IPS-18a (cell line): ENCODE results near the gene ETFB.

Experiments used
- H3K27ac ChIP-seq: one replicate; pipeline ENCODE4 v1.5.1; 2013; ENCODE audit warnings: low read length
- H3K27me3 ChIP-seq: one replicate; pipeline ENCODE4 v1.6.1; 2013; ENCODE audit warnings: mild to moderate bottlenecking, low read length; ENCODE audit not compliant: control insufficient read depth, insufficient read depth
- H3K36me3 ChIP-seq: one replicate; pipeline ENCODE4 v1.6.1; 2013; ENCODE audit warnings: low read depth, low read length; ENCODE audit not compliant: control insufficient read depth
- H3K4me1 ChIP-seq: one replicate; pipeline ENCODE4 v1.6.1; 2013; ENCODE audit warnings: low read depth, low read length; ENCODE audit not compliant: control insufficient read depth
- H3K4me3 ChIP-seq: one replicate; pipeline ENCODE4 v1.5.1; 2013; ENCODE audit warnings: low read length
- H3K9ac ChIP-seq: one replicate; pipeline ENCODE4 v1.6.1; 2013; ENCODE audit warnings: mild to moderate bottlenecking, low read length, moderate library complexity
- H3K9me3 ChIP-seq: one replicate; pipeline ENCODE4 v1.6.1; 2013; ENCODE audit warnings: low read depth, low read length; ENCODE audit not compliant: control insufficient read depth

ETFB gene

GRCh38 chr19:51392701-51393100 lies 26.5 kb upstream of the ETFB start:
- no peak overlapping the region for H3K4me3 ChIP-seq
- no peaks in the 10 kb centered on the region for H3K9me3 ChIP-seq
- H3K27ac ChIP-seq: no peak overlapping the region
- no peaks in the 10 kb centered on the region for H3K36me3 ChIP-seq
- peaks cover 4% of the 10 kb centered on the region for H3K4me1 ChIP-seq
- H3K27me3 ChIP-seq: no peaks in the 10 kb centered on the region
- no peak overlapping the region for H3K9ac ChIP-seq

GRCh38 chr19:51391073-51391611 lies 25.0 kb upstream of the ETFB start:
- Histone ChIP-seq H3K9me3 (no peaks in the 10 kb centered on the region), H3K36me3 (no peaks in the 10 kb centered on the region), H3K9ac (no peak overlapping the region), H3K27me3 (no peaks in the 10 kb centered on the region), H3K4me3 (no peak overlapping the region), H3K4me1 (peaks cover 4% of the 10 kb centered on the region), H3K27ac (no peak overlapping the region)

GRCh38 chr19:51389143-51389542 lies 23.0 kb upstream of the ETFB start:
- no peaks in the 10 kb centered on the region for H3K4me1 ChIP-seq
- H3K27me3 ChIP-seq: no peaks in the 10 kb centered on the region
- H3K36me3 ChIP-seq: no peaks in the 10 kb centered on the region
- no peak overlapping the region for H3K4me3 ChIP-seq
- H3K9me3 ChIP-seq: no peaks in the 10 kb centered on the region
- H3K9ac ChIP-seq: no peak overlapping the region
- no peak overlapping the region for H3K27ac ChIP-seq

- H3K9ac ChIP-seq: no peak within 1 kb of the TSS
- no peak within 1 kb of the TSS for H3K27ac ChIP-seq
- H3K4me1 ChIP-seq: no peaks in the 10 kb centered on the region
These were observed 21.8 kb upstream of the ETFB start, which contains the start of gene LIM2 for GRCh38 chr19:51387924-51388389. LIM2 (minus strand) TSS chr19:51387974; CDS start chr19:51387443, 531 bp downstream.

GRCh38 chr19:51386882-51387520 lies 20.8 kb upstream of the ETFB start:
- H3K9ac ChIP-seq: no peak overlapping the region
- no peak overlapping the region for H3K27ac ChIP-seq
- no peak overlapping the region for H3K4me3 ChIP-seq
- H3K9me3 ChIP-seq: no peaks in the 10 kb centered on the region
- H3K4me1 ChIP-seq: no peaks in the 10 kb centered on the region
- no peaks in the 10 kb centered on the region for H3K36me3 ChIP-seq
- no peaks in the 10 kb centered on the region for H3K27me3 ChIP-seq

More at GRCh38 chr19:51387924-51388389, 21.8 kb upstream of the ETFB start, which contains the start of gene LIM2:
- no peaks in the 10 kb centered on the region for H3K27me3 ChIP-seq
- no peaks in the 10 kb centered on the region for H3K9me3 ChIP-seq
- H3K4me3 ChIP-seq: no peak within 1 kb of the TSS
- no peaks in the 10 kb centered on the region for H3K36me3 ChIP-seq

GRCh38 chr19:51382004-51382403 lies 15.8 kb upstream of the ETFB start:
- no peaks in the 10 kb centered on the region for H3K4me1 ChIP-seq
- no peak overlapping the region for H3K27ac ChIP-seq
- no peaks in the 10 kb centered on the region for H3K27me3 ChIP-seq
- H3K9ac ChIP-seq: no peak overlapping the region
- no peaks in the 10 kb centered on the region for H3K36me3 ChIP-seq
- H3K4me3 ChIP-seq: no peak overlapping the region
- peaks cover 3% of the 10 kb centered on the region for H3K9me3 ChIP-seq

- Histone ChIP-seq H3K36me3 (no peaks in the 10 kb centered on the region), H3K27ac (no peak overlapping the region), H3K27me3 (no peaks in the 10 kb centered on the region), H3K4me3 (no peak overlapping the region), H3K9me3 (peaks cover 3% of the 10 kb centered on the region), H3K4me1 (no peaks in the 10 kb centered on the region), H3K9ac (no peak overlapping the region)
These were observed 14.2 kb upstream of the ETFB start for GRCh38 chr19:51380379-51380778.

GRCh38 chr19:51377422-51377821 lies 11.2 kb upstream of the ETFB start:
- no peaks in the 10 kb centered on the region for H3K4me1 ChIP-seq
- H3K27ac ChIP-seq: no peak overlapping the region
- no peak overlapping the region for H3K9ac ChIP-seq
- H3K36me3 ChIP-seq: no peaks in the 10 kb centered on the region
- peaks cover 3% of the 10 kb centered on the region for H3K9me3 ChIP-seq
- H3K4me3 ChIP-seq: no peak overlapping the region
- H3K27me3 ChIP-seq: no peaks in the 10 kb centered on the region

GRCh38 chr19:51375504-51376221 lies 9.5 kb upstream of the ETFB start:
- H3K36me3 ChIP-seq: no peaks in the 10 kb centered on the region
- H3K27me3 ChIP-seq: no peaks in the 10 kb centered on the region
- H3K27ac ChIP-seq: no peak overlapping the region
- no peak overlapping the region for H3K4me3 ChIP-seq
- no peaks in the 10 kb centered on the region for H3K4me1 ChIP-seq
- no peaks in the 10 kb centered on the region for H3K9me3 ChIP-seq
- no peak overlapping the region for H3K9ac ChIP-seq

- Histone ChIP-seq H3K27ac (no peak within 1 kb of the TSS), H3K9ac (no peak within 1 kb of the TSS), H3K36me3 (no peaks in the 10 kb centered on the region), H3K9me3 (no peaks in the 10 kb centered on the region), H3K4me1 (peaks cover 5% of the 10 kb centered on the region), H3K27me3 (no peaks in the 10 kb centered on the region), H3K4me3 (no peak within 1 kb of the TSS)
These were observed 6.7 kb upstream of the ETFB start, which contains the start of gene NKG7 for GRCh38 chr19:51372649-51373504. NKG7 (minus strand) TSS chr19:51372654; CDS start chr19:51372535, 119 bp downstream.

GRCh38 chr19:51372021-51372648 lies 5.9 kb upstream of the ETFB start:
- H3K4me1 ChIP-seq: peaks cover 5% of the 10 kb centered on the region
- no peaks in the 10 kb centered on the region for H3K9me3 ChIP-seq
- no peak overlapping the region for H3K4me3 ChIP-seq
- H3K27me3 ChIP-seq: no peaks in the 10 kb centered on the region
- H3K9ac ChIP-seq: no peak overlapping the region
- no peaks in the 10 kb centered on the region for H3K36me3 ChIP-seq
- no peak overlapping the region for H3K27ac ChIP-seq
